ENCODE results near the gene RAB11B. TPM values are rescaled to one million over a fixed set of nuclear protein-coding genes. Genes with fewer than 3 reads are reported as not detected.

Gene RAB11B
- total RNA-seq, 1 experiment from 2014 or later, result 135 TPM

GRCh38 chr19:8360196-8360595, 30.0 kb upstream of the RAB11B start:
- CTCF ChIA-PET, result no interaction called here
- peaks cover 12% of the 10 kb centered on the region for H3K4me1 ChIP-seq (ENCODE audit: control insufficient read depth, insufficient read depth, low read length)
- intact Hi-C loops (cut with micrococcal nuclease; ENCODE audit: unreplicated experiment), result no loop called here

GRCh38 chr19:8361921-8362793, 28.0 kb upstream of the RAB11B start:
- no peaks in the 10 kb centered on the region; the same call in 1 of the 2 replicates for H3K36me3 ChIP-seq (ENCODE audit: control insufficient read depth, insufficient read depth, low read length)
- BruUV-seq (replicated peaks), result no TSS peak
- intact Hi-C loops (cut with micrococcal nuclease; ENCODE audit: unreplicated experiment) (no loop called here), in situ Hi-C loops (cut with HindIII; ENCODE audit: low pct_unique_long_range_greater_than_20kb, low sequenced_read_pairs) (no loop called here)
- TF ChIP-seq POLR2AphosphoS5 (IDR thresholded peaks at IDR 0.05; ENCODE audit: low read depth, low read length), result peak; percentile 57; the same call in 1 of the 2 replicates
- no peak for TF ChIP-seq SIN3A (IDR thresholded peaks at IDR 0.05; ENCODE audit: borderline replicate concordance, insufficient read depth, low read depth, low read length)
- H3K27me3 ChIP-seq (ENCODE audit: control insufficient read depth, insufficient read depth, low read length), result no peaks in the 10 kb centered on the region
- H3K9me3 ChIP-seq (ENCODE audit: control insufficient read depth, insufficient read depth, low read depth, low read length), result no peaks in the 10 kb centered on the region
- DNase-seq (ENCODE audit: low read depth, low spot score) (peak; percentile 93), ATAC-seq (peak; percentile 84)
- ChIA-PET POLR2A (interaction anchor here (0.7 kb wide), 1 partner anchor 19 kb away, joined by 5 read pairs; no protein-coding TSS in a partner anchor), CTCF (no interaction called here)
- H3K4me3 ChIP-seq (ENCODE audit: low read depth in 2 of 2, low read length in 2 of 2), result peak overlapping the region in 1 of 2 experiments; percentile 12; a peak in 1 of 4 replicates
- peak overlapping the region; percentile 90 for H3K27ac ChIP-seq (ENCODE audit: low read length)
- peaks cover 22% of the 10 kb centered on the region for H3K4me1 ChIP-seq (ENCODE audit: control insufficient read depth, insufficient read depth, low read length)

More at GRCh38 chr19:8360196-8360595, 30.0 kb upstream of the RAB11B start:
- in situ Hi-C loops (cut with HindIII; ENCODE audit: low pct_unique_long_range_greater_than_20kb, low sequenced_read_pairs), result no loop called here
- H3K27ac ChIP-seq (ENCODE audit: low read length), result no peak overlapping the region
- no peaks in the 10 kb centered on the region for H3K9me3 ChIP-seq (ENCODE audit: control insufficient read depth, insufficient read depth, low read depth, low read length)
- H3K27me3 ChIP-seq (ENCODE audit: control insufficient read depth, insufficient read depth, low read length), result no peaks in the 10 kb centered on the region
- ATAC-seq, result no peak
- POLR2A ChIA-PET, result no interaction called here
- BruUV-seq (replicated peaks), result no TSS peak
- H3K4me3 ChIP-seq (ENCODE audit: low read depth in 2 of 2, low read length in 2 of 2), result no peak overlapping the region
- no peaks in the 10 kb centered on the region for H3K36me3 ChIP-seq (ENCODE audit: control insufficient read depth, insufficient read depth, low read length)
- TF ChIP-seq CTCF (IDR thresholded peaks at IDR 0.05) (no peak), TCF7L2 (IDR thresholded peaks at IDR 0.05; ENCODE audit: low read depth, low read length) (no peak), POLR2AphosphoS5 (IDR thresholded peaks at IDR 0.05; ENCODE audit: low read depth, low read length) (no peak), REST (IDR thresholded peaks at IDR 0.05; ENCODE audit: insufficient read depth in 1 of 2, low read depth in 2 of 2, low read length in 1 of 2) (no peak), SIN3A (IDR thresholded peaks at IDR 0.05; ENCODE audit: borderline replicate concordance, insufficient read depth, low read depth, low read length) (no peak)
- DNase-seq (ENCODE audit: low read depth, low spot score), result no peak
